Gastroesophageal sphincter (tissue), 3 donors: ENCODE measurements around the gene RASSF6.

Experiments used
- EP300 ChIP-seq: sonication (generic); formaldehyde crosslinking; IDR thresholded peaks from one replicate; pipeline ENCODE4 v1.6.1; 2017; ENCODE audit warnings: antibody characterized with exemption, mild to moderate bottlenecking
- POLR2A ChIP-seq, 2 donors: fragments of 450-650 bp; IDR thresholded peaks; one replicate each; pipeline ENCODE4 v1.6.1; 2017; ENCODE audit warnings: antibody characterized with exemption in 2 of 2, mild to moderate bottlenecking in 2 of 2, moderate library complexity in 1 of 2
- POLR2AphosphoS5 ChIP-seq: sonication (generic); formaldehyde crosslinking; IDR thresholded peaks from one replicate; pipeline ENCODE4 v1.6.1; 2017; ENCODE audit warnings: antibody characterized with exemption
- TF ChIP-seq, protein P1 (sequence below), 4 experiments: fragments of 200-600 bp in 2 of 4; fragments of 450-650 bp in 2 of 4; sonication (generic) in 1 of 4; IDR thresholded peaks; one replicate each; pipeline ENCODE4 v1.5.1; 2017 to 2019; ENCODE audit warnings: antibody characterized with exemption in 4 of 4, mild to moderate bottlenecking in 2 of 4, moderate library complexity in 2 of 4

DNA sequence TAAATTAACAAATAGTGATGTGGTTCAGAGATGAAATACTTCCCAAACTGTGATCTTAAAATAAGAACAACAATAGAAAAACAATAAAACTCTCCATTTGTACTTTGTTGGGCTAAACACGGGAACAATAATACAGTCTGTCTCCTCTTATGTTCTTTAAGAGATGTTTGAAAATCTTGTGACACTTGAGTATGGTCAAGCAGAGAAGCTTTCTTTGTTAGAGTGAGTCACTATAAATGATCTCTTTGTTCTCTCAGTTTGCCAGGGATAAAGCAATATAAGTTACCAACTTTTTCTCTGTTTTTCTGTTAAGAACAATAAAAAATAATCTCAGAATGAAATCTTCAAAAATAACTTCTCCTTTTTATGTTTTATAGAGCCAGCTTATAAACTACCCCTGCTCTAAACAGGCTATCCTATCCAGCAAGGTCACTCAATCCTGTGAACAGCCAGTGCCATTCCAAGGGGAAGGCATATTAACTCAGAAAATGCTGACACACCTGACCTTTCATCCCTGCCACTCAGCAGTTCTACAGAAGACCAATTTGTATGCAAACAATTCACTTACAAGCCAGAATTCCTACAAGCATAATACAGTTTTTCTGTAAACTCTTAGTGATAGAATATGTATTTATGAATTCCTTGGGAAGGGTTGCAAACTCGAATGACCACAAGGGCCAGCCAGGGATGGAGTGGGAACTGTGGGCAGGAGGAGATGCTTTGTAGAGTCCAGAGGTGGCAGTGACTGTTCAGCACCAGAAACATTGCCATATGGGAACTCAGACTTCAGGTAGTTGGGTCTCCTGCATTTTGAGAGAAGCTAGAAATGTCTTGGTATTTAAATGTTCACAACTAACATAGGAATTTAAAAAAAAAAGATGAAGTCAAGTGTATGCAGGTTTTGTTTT is 86.5 kb downstream of the RASSF6 start:
- TF ChIP-seq, protein P1, sequence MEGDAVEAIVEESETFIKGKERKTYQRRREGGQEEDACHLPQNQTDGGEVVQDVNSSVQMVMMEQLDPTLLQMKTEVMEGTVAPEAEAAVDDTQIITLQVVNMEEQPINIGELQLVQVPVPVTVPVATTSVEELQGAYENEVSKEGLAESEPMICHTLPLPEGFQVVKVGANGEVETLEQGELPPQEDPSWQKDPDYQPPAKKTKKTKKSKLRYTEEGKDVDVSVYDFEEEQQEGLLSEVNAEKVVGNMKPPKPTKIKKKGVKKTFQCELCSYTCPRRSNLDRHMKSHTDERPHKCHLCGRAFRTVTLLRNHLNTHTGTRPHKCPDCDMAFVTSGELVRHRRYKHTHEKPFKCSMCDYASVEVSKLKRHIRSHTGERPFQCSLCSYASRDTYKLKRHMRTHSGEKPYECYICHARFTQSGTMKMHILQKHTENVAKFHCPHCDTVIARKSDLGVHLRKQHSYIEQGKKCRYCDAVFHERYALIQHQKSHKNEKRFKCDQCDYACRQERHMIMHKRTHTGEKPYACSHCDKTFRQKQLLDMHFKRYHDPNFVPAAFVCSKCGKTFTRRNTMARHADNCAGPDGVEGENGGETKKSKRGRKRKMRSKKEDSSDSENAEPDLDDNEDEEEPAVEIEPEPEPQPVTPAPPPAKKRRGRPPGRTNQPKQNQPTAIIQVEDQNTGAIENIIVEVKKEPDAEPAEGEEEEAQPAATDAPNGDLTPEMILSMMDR (IDR thresholded peaks at IDR 0.05) = no peak
- no peak for TF ChIP-seq POLR2AphosphoS5
- no peak for TF ChIP-seq POLR2A (IDR thresholded peaks at IDR 0.05)
- TF ChIP-seq EP300 = no peak
